Stimulated activated memory B cell treated with anti-CD40 and anti-IgM and Interleukin-4, amounts not matched to agents 10 μg/mL and 1 μg/mL and 100 μg/mL, for 72 hours (primary cell): ENCODE data around the gene EPB41.
A peak's percentile ranks its signal among the peaks of the same experiment; 100 is the strongest.
"Not testable (repeated sequence)": the region's sequence is repeated elsewhere in the genome, so short reads cannot be mapped to it uniquely, and the experiment has no call there.

Experiments
- ATAC-seq: fragments of 150-1000 bp; cut with Tn5 transposase; 2 replicates; pipeline ENCODE4 v1.10.0; 2021
- H3K27ac Mint-ChIP-seq: one replicate; pipeline ENCODE4 v1.8.0; 2022; ENCODE audit warnings: mild to moderate bottlenecking, mixed read lengths
- H3K27me3 Mint-ChIP-seq: one replicate; pipeline ENCODE4 v1.8.0; 2022; ENCODE audit warnings: mixed read lengths
- H3K36me3 Mint-ChIP-seq: one replicate; pipeline ENCODE4 v1.8.0; 2022; ENCODE audit warnings: mixed read lengths
- H3K4me1 Mint-ChIP-seq: one replicate; pipeline ENCODE4 v1.8.0; 2022; ENCODE audit warnings: mixed read lengths
- H3K4me3 Mint-ChIP-seq: one replicate; pipeline ENCODE4 v1.8.0; 2022; ENCODE audit warnings: mild to moderate bottlenecking, moderate library complexity, mixed read lengths
- H3K9me3 Mint-ChIP-seq: one replicate; pipeline ENCODE4 v1.8.0; 2022; ENCODE audit warnings: mixed read lengths

EPB41 gene

GRCh38 chr1:29123887-29124365, 209.6 kb downstream of the EPB41 start, which contains the start of gene TMEM200B:
Gene TMEM200B, minus strand, starts transcription at chr1:29123903. Its CDS starts 2,075 bp downstream, at chr1:29121828.
- H3K27ac Mint-ChIP-seq = peak within 1 kb of the TSS; percentile 49
- peaks cover 21% of the 10 kb centered on the region for H3K4me1 Mint-ChIP-seq
- peaks cover 30% of the 10 kb centered on the region for H3K27me3 Mint-ChIP-seq
- ATAC-seq = peak; percentile 35
- H3K36me3 Mint-ChIP-seq = peaks cover 2% of the 10 kb centered on the region
- H3K9me3 Mint-ChIP-seq = no peaks in the 10 kb centered on the region
- peak within 1 kb of the TSS; percentile 83 for H3K4me3 Mint-ChIP-seq

GRCh38 chr1:29124366-29125236, 210.2 kb downstream of the EPB41 start:
- Mint-ChIP-seq H3K4me3 (peak overlapping the region; percentile 83), H3K4me1 (peaks cover 21% of the 10 kb centered on the region), H3K9me3 (no peaks in the 10 kb centered on the region), H3K27ac (peak overlapping the region; percentile 50), H3K36me3 (no peaks in the 10 kb centered on the region), H3K27me3 (peaks cover 30% of the 10 kb centered on the region)
- peak; percentile 67 for ATAC-seq

GRCh38 chr1:29125237-29125641, 210.9 kb downstream of the EPB41 start:
- peak overlapping the region; percentile 71 for H3K4me3 Mint-ChIP-seq
- H3K27me3 Mint-ChIP-seq = peaks cover 35% of the 10 kb centered on the region
- ATAC-seq = no peak
- H3K9me3 Mint-ChIP-seq = no peaks in the 10 kb centered on the region
- H3K4me1 Mint-ChIP-seq = peaks cover 21% of the 10 kb centered on the region
- H3K27ac Mint-ChIP-seq = peak overlapping the region; percentile 50
- no peaks in the 10 kb centered on the region for H3K36me3 Mint-ChIP-seq

GRCh38 chr1:29125788-29126187, 211.4 kb downstream of the EPB41 start:
- ATAC-seq = no peak
- peak overlapping the region; percentile 50 for H3K27ac Mint-ChIP-seq
- peaks cover 21% of the 10 kb centered on the region for H3K4me1 Mint-ChIP-seq
- no peaks in the 10 kb centered on the region for H3K9me3 Mint-ChIP-seq
- peak overlapping the region; percentile 71 for H3K4me3 Mint-ChIP-seq
- no peaks in the 10 kb centered on the region for H3K36me3 Mint-ChIP-seq
- peaks cover 39% of the 10 kb centered on the region for H3K27me3 Mint-ChIP-seq

GRCh38 chr1:29126198-29126597, 211.8 kb downstream of the EPB41 start:
- no peaks in the 10 kb centered on the region for H3K9me3 Mint-ChIP-seq
- H3K27ac Mint-ChIP-seq = peak overlapping the region; percentile 50
- H3K36me3 Mint-ChIP-seq = no peaks in the 10 kb centered on the region
- H3K27me3 Mint-ChIP-seq = peaks cover 39% of the 10 kb centered on the region
- no peak for ATAC-seq
- peak overlapping the region; percentile 71 for H3K4me3 Mint-ChIP-seq
- peaks cover 21% of the 10 kb centered on the region for H3K4me1 Mint-ChIP-seq

- Mint-ChIP-seq H3K9me3 (no peaks in the 10 kb centered on the region), H3K4me3 (no peak overlapping the region), H3K27me3 (peaks cover 47% of the 10 kb centered on the region), H3K4me1 (peaks cover 12% of the 10 kb centered on the region), H3K36me3 (no peaks in the 10 kb centered on the region), H3K27ac (no peak overlapping the region)
- ATAC-seq = no peak
Observed at GRCh38 chr1:29128739-29129138, 214.4 kb downstream of the EPB41 start.

GRCh38 chr1:29129916-29130315, 215.5 kb downstream of the EPB41 start:
- Mint-ChIP-seq H3K9me3 (no peaks in the 10 kb centered on the region), H3K27me3 (peaks cover 48% of the 10 kb centered on the region), H3K4me3 (no peak overlapping the region), H3K4me1 (peaks cover 12% of the 10 kb centered on the region), H3K27ac (no peak overlapping the region), H3K36me3 (no peaks in the 10 kb centered on the region)
- no peak for ATAC-seq

- H3K27ac Mint-ChIP-seq, ATAC-seq, H3K36me3 Mint-ChIP-seq, H3K4me3 Mint-ChIP-seq, H3K4me1 Mint-ChIP-seq, H3K9me3 Mint-ChIP-seq: not testable (repeated sequence)
- H3K27me3 Mint-ChIP-seq = peaks cover 36% of the 10 kb centered on the region
Observed at GRCh38 chr1:29131056-29131455, 216.7 kb downstream of the EPB41 start.

- peak; percentile 44 for ATAC-seq
- H3K4me1 Mint-ChIP-seq = no peaks in the 10 kb centered on the region
- H3K9me3 Mint-ChIP-seq = no peaks in the 10 kb centered on the region
- H3K27ac Mint-ChIP-seq = no peak overlapping the region
- H3K4me3 Mint-ChIP-seq = no peak overlapping the region
- H3K36me3 Mint-ChIP-seq = no peaks in the 10 kb centered on the region
- peaks cover 33% of the 10 kb centered on the region for H3K27me3 Mint-ChIP-seq
Observed at GRCh38 chr1:29133861-29134694, 219.7 kb downstream of the EPB41 start.

- Mint-ChIP-seq H3K4me3 (no peak overlapping the region), H3K36me3 (no peaks in the 10 kb centered on the region), H3K4me1 (no peaks in the 10 kb centered on the region), H3K27me3 (peaks cover 33% of the 10 kb centered on the region), H3K9me3 (no peaks in the 10 kb centered on the region), H3K27ac (no peak overlapping the region)
- ATAC-seq = peak; percentile 18
Observed at GRCh38 chr1:29134695-29135028, 220.3 kb downstream of the EPB41 start.

- H3K4me3 Mint-ChIP-seq = no peak overlapping the region
- H3K36me3 Mint-ChIP-seq = no peaks in the 10 kb centered on the region
- H3K4me1 Mint-ChIP-seq = no peaks in the 10 kb centered on the region
- no peak for ATAC-seq
- no peaks in the 10 kb centered on the region for H3K9me3 Mint-ChIP-seq
- H3K27ac Mint-ChIP-seq = no peak overlapping the region
- H3K27me3 Mint-ChIP-seq = peaks cover 24% of the 10 kb centered on the region
Observed at GRCh38 chr1:29136391-29136915, 222.1 kb downstream of the EPB41 start.

- H3K36me3 Mint-ChIP-seq = peaks cover 33% of the 10 kb centered on the region
- no peaks in the 10 kb centered on the region for H3K27me3 Mint-ChIP-seq
- H3K4me3 Mint-ChIP-seq = no peak overlapping the region
- H3K27ac Mint-ChIP-seq = no peak overlapping the region
- no peak for ATAC-seq
- no peaks in the 10 kb centered on the region for H3K9me3 Mint-ChIP-seq
- peaks cover 7% of the 10 kb centered on the region for H3K4me1 Mint-ChIP-seq
Observed at GRCh38 chr1:29142714-29143113, 228.3 kb downstream of the EPB41 start.

GRCh38 chr1:29144178-29144577, 229.8 kb downstream of the EPB41 start:
- H3K27ac Mint-ChIP-seq = no peak overlapping the region

GRCh38 chr1:29145739-29146437, 231.5 kb downstream of the EPB41 start:
- H3K9me3 Mint-ChIP-seq = no peaks in the 10 kb centered on the region
- H3K4me1 Mint-ChIP-seq = peaks cover 7% of the 10 kb centered on the region
- ATAC-seq = no peak
- H3K27ac Mint-ChIP-seq = no peak overlapping the region
- peaks cover 63% of the 10 kb centered on the region for H3K36me3 Mint-ChIP-seq
- no peak overlapping the region for H3K4me3 Mint-ChIP-seq
- no peaks in the 10 kb centered on the region for H3K27me3 Mint-ChIP-seq

More at GRCh38 chr1:29144178-29144577, 229.8 kb downstream of the EPB41 start:
- Mint-ChIP-seq H3K9me3 (no peaks in the 10 kb centered on the region), H3K4me3 (no peak overlapping the region), H3K36me3 (peaks cover 47% of the 10 kb centered on the region), H3K27me3 (no peaks in the 10 kb centered on the region), H3K4me1 (peaks cover 7% of the 10 kb centered on the region)
- ATAC-seq = no peak
